Smooth muscle cell of the brain vasculature (primary cell): ENCODE results near the gene ERVMER34-1.

Experiments used
- DNase-seq: peaks from one replicate; pipeline ENCODE4 v3.0.0-alpha.2; 2012; ENCODE audit warnings: low read depth, low spot score

ERVMER34-1 gene

GRCh38 chr4:52750819-52751486, at the start of gene ERVMER34-1:
ERVMER34-1 (minus strand) TSS chr4:52751425; CDS start chr4:52745520, 5,905 bp downstream.
- DNase-seq = no peak

- DNase-seq = no peak
Measured at GRCh38 chr4:52799813-52800212, 48.6 kb upstream of the ERVMER34-1 start.

- DNase-seq = no peak
Measured at GRCh38 chr4:52795533-52795932, 44.3 kb upstream of the ERVMER34-1 start.

DNA sequence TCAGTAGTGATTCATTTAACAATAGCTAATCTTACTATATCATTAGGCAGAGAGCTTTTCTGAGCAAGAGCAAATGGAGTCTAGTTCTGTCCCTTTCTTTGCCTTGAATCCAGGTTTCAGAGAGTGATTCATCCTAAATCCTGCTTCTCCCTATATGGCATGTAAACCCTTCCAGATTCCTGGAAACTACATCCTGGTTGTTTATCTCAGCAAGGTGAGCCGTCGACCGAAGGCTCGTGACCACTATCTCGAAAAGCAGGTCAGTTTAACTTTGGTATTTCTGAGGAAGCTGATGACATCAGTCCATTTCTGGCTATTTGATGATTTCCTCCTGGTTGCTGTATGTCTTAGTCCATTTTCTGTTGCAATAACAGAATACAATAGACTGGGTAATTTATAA, 40.7 kb upstream of the ERVMER34-1 start:
- no peak for DNase-seq

DNA sequence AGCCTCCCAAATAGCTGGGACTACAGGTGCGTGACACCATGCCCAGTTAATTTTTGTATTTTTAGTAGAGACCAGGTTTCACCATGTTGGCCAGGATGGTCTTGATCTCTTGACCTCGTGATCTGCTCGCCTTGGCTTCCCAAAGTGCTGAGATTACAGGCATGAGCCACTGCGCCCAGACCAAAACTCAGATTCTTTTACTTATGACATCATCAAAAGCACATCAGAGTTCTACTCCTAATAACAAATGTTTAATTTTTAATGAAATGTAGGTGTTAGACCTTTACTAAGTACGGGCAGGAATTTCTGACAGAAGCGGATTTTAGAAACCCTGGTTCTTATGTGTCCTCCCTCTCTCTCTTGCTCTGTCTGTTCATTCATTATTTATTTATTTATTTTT, 38.5 kb upstream of the ERVMER34-1 start:
- no peak for DNase-seq

- no peak for DNase-seq
Measured at GRCh38 chr4:52788806-52789205, 37.6 kb upstream of the ERVMER34-1 start.

DNA sequence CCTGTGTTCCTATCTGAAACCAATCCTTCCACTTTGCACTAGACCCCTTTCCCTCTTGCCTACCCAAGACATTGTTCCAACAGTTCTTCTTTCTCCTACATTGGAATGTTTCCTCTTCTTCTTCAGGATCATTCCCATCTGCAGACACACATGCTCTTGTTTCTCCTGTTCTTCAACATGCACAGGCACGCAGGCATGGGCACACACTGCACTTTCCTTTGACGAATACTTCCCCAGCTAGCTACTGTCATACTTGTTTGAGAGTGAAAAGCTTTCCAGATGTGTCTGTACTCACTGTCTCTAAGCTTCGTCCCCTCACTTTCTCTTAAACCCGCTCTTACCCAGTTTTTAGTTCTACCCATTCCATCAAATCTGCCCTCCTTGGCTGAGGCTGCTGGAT, 31.8 kb upstream of the ERVMER34-1 start:
- no peak for DNase-seq

GRCh38 chr4:52780617-52781354, 29.6 kb upstream of the ERVMER34-1 start:
- no peak for DNase-seq

GRCh38 chr4:52780206-52780605, 29.0 kb upstream of the ERVMER34-1 start:
- DNase-seq = no peak

- no peak for DNase-seq
Measured at GRCh38 chr4:52760256-52760655, 9.0 kb upstream of the ERVMER34-1 start.

- no peak for DNase-seq
Measured at GRCh38 chr4:52755426-52755825, 4.2 kb upstream of the ERVMER34-1 start.

GRCh38 chr4:52752936-52753335, 1.7 kb upstream of the ERVMER34-1 start:
- DNase-seq = no peak

GRCh38 chr4:52751487-52751911, 274 bp upstream of the ERVMER34-1 start:
- no peak for DNase-seq

GRCh38 chr4:52750213-52750612, 1.0 kb downstream of the ERVMER34-1 start:
- DNase-seq = no peak

DNA sequence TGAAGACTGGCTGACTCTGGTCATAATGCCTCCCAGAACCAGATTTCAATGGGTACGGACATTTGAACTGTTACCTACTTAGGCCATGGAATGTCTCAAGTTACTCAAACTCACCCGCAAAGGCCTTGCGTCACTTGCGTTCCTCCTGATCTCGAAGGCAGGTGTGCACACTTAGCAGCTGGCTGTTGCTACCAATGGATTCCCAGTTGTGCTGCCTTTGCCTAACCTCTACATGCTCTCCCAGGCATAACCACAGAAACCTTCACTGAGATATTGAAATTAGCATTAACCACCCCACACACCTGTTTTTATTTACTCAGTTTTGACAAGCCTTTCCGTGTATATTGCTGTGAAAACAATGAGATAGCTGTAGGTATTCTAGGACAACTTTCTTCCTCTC, 2.8 kb downstream of the ERVMER34-1 start:
- no peak for DNase-seq

DNA sequence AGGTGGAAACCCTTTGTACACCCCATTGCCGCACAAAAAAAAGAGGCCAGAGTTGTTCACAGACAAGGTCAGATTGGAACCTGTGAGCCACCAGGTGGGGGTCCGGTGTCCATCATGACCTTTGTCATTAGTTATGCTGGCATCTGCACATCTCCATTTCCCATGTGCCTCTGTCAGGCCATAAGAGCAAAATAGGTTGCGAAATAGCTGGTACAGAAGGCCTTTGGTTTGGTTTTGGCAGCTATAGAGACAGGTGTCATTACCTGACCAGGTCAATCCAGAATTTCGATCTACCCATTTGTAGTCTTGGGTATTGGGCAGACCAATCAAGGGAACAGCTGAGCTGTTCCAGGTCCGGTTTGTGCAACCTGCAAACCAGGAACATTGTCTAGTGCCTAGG, 6.6 kb downstream of the ERVMER34-1 start:
- no peak for DNase-seq

GRCh38 chr4:52743444-52744019, 7.7 kb downstream of the ERVMER34-1 start:
- no peak for DNase-seq

GRCh38 chr4:52729586-52729985, 21.6 kb downstream of the ERVMER34-1 start:
- no peak for DNase-seq

GRCh38 chr4:52728691-52729240, 22.5 kb downstream of the ERVMER34-1 start:
- no peak for DNase-seq

DNA sequence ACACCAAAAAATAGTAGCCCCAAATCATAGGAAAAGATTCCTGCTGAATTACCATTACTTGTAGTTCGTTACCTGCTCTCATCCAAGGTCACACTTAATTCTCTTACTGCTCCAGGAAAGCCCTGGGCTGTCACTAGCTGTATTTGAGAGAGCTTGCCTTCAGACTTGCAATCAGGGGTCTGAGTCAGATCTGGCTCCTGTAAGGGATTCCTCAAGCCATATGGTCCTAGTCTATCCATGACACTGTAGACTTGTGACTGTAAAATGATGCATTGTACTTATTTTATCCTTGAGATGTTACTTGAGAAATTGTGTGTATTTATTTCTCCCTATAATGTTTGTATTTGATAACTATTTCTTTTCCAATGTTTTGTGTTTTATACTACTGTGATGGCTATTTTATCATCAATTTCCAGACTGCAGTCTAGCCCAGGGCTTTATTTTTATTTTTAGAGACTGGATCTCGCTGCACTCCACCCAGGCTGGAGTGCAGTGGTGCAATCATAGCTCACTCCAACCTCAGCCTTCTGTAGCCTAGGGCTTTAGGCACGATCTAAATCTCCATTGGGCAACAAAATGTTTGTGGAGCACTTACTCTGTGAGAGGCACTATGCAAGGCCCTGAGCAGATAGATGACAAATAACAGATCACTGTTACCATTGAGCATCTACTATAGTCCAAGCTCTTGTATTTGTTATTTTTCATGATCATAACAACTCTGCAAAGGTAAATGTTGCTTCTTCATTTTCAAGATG, 24.2 kb downstream of the ERVMER34-1 start:
- no peak for DNase-seq

DNA sequence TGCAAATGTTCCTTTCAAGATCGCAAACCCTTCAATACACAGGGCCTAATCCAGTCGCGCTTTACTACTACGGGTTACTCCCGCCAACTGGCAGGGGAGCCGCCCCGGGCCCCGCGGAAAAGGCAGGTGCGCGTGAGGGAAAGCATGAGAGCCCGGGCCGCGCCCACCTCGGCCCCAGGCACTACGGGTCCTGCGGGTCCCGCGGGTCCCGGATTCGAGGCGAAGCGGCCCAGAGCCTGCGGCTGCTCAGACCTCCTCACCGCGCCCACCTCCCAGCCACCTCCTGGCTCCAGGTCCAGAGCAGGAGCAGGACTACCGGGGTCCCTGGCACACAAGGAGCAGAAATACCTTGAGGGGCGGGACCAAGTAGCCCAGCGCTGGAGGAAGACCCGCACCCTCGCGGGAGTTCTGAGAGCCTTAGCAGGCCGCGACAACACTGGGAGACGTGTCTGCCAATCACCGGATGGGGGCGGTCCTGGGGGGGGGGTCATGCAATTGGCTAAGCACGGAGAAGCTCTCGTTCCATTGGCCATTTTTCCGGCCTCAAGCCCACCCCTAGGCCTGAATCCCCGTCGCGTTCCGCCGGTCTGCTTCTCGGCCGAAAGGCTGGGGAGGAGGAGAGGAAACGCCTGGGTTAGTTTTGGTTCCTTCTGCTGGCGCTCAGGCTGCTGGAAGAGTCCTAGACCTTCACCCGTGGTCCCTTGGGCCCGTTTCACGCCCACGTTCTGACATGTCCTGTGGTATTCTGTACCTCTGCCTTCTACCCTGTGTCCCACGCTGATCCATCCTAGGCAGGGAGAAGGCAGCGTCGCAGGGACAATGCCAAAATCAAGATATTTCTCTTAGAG, 29.0 kb downstream of the ERVMER34-1 start:
- peak; percentile 96 for DNase-seq
